IPS-18c (cell line): ENCODE results near the gene STAT5A.
"Not testable (repeated sequence)": the region's sequence is repeated elsewhere in the genome, so short reads cannot be mapped to it uniquely, and the experiment has no call there.

ENCODE experiments used
- H3K4me3 ChIP-seq: 2 replicates; pipeline ENCODE4 v1.7.0; 2013; ENCODE audit warnings: low read depth, mild to moderate bottlenecking, low read length, moderate library complexity; ENCODE audit not compliant: insufficient read depth
- H3K9me3 ChIP-seq: one replicate; pipeline ENCODE4 v1.6.1; 2013; ENCODE audit warnings: mild to moderate bottlenecking, low read length, moderate library complexity; ENCODE audit not compliant: control insufficient read depth, insufficient read depth

STAT5A gene

GRCh38 chr17:42296012-42296411 is 7.7 kb downstream of the STAT5A start:
- H3K9me3 ChIP-seq = no peaks in the 10 kb centered on the region
- H3K4me3 ChIP-seq = no peak overlapping the region

GRCh38 chr17:42297775-42298174 is 9.5 kb downstream of the STAT5A start:
- H3K9me3 ChIP-seq, H3K4me3 ChIP-seq: not testable (repeated sequence)

- H3K4me3 ChIP-seq, H3K9me3 ChIP-seq: not testable (repeated sequence)
Measured at GRCh38 chr17:42299361-42299760, 11.1 kb downstream of the STAT5A start.

GRCh38 chr17:42299913-42300312 is 11.6 kb downstream of the STAT5A start:
- H3K9me3 ChIP-seq, H3K4me3 ChIP-seq: not testable (repeated sequence)

DNA sequence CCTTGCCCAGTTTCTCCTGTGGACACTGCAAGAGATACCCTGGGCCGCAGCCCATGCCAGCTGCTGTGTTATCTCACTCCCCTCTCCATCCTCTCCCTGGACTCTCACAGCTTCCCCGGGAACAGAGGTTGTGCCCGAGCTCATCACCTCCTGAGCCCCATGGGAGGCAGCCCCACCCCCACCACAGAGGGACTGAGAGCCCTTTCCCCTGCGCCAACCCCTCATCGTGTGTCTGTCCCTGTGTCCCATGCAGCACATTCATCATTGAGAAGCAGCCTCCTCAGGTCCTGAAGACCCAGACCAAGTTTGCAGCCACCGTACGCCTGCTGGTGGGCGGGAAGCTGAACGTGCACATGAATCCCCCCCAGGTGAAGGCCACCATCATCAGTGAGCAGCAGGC is 12.7 kb downstream of the STAT5A start:
- Histone ChIP-seq H3K9me3 (no peaks in the 10 kb centered on the region), H3K4me3 (no peak overlapping the region)

DNA sequence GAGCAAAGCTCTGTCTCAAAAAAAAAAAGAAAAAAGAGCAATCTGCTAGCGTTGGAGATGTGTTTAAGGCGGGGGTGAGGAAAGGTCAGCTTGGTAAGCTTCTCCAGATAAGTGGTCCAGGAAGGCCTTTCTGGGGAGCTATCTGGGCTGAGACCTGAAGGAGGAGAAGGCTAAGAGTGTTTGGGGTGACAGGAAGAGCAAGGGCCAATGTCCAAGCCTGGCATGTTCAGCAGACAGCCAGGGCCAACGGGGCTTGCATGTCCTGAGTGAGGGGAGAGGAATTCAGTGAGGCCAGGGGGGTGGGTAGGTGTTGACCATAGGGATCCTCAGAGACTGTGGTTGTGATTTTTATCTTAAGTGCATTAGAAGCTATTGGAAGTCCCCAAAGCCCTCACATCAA is 15.4 kb downstream of the STAT5A start:
- H3K4me3 ChIP-seq = no peak overlapping the region

DNA sequence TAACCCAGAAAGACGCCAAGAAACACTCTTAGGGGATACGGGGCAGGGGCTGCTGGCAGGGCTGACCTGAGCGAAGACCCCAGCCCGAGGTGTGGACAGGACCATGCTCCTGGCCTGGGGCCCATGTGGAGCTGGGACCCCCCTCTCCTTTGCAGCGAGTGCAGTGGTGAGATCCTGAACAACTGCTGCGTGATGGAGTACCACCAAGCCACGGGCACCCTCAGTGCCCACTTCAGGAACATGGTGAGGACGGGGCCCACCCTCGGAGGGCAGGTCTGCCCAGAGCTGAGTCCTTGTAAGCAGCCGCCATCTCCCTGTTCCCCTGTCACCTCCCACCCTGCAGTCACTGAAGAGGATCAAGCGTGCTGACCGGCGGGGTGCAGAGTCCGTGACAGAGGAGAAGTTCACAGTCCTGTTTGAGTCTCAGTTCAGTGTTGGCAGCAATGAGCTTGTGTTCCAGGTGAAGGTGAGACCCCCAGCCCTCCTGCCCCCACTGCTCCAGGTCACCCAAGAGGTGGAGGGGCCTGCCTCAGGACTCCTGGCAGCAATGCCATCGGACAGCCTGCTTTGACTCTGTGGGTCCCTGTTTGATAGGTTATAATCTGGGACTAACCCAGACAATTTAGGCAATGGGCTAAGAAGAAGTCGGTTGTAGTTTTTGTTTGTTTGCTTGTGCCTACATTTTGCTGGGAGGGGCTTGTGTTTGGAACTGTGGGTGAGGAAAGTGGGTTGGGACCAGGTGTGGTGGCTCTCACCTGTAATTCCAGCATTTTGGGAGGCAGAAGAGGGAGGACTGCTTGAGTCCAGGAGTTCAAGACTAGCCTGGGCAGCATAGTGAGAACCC is 16.1 kb downstream of the STAT5A start:
- H3K4me3 ChIP-seq = no peak overlapping the region
- no peaks in the 10 kb centered on the region for H3K9me3 ChIP-seq

More for the DNA sequence above, 15.4 kb downstream of the STAT5A start:
- no peaks in the 10 kb centered on the region for H3K9me3 ChIP-seq

- H3K4me3 ChIP-seq, H3K9me3 ChIP-seq: not testable (repeated sequence)
Measured at GRCh38 chr17:42305031-42305330, 16.7 kb downstream of the STAT5A start.

DNA sequence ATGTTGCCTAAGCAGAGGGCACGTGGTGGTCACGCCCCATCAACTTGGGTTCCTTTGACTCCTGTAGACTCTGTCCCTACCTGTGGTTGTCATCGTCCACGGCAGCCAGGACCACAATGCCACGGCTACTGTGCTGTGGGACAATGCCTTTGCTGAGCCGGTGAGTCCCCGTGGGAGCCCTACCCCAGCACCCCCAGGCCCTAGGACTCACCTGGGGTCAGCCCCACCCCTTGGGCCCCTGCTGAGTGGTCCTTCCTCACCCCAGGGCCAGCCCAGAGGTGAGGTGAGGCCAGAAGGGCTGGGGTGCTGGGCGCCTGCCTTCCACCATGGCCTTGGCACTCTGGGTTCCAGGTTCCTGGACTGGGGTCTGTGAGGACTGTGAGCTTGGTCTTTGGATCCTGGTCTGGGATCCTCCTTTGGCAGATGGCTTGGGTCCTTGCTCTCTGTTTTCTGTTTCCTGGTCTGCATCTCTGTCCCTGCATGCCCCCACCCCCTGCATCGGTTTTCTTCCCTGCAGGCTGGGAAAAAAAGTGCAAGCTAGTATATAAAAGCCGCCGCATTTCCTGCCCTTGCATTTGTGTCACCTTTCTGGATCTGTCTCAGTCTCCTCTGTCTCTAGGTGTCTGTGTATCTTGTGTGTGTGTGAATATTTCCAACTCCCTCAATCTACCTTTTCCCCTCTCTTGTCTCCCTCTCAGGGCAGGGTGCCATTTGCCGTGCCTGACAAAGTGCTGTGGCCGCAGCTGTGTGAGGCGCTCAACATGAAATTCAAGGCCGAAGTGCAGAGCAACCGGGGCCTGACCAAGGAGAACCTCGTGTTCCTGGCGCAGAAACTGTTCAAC is 17.5 kb downstream of the STAT5A start:
- Histone ChIP-seq H3K4me3 (no peak overlapping the region), H3K9me3 (no peaks in the 10 kb centered on the region)

- Histone ChIP-seq H3K9me3 (no peaks in the 10 kb centered on the region), H3K4me3 (no peak overlapping the region)
Measured at GRCh38 chr17:42306385-42306667, 18.0 kb downstream of the STAT5A start.

DNA sequence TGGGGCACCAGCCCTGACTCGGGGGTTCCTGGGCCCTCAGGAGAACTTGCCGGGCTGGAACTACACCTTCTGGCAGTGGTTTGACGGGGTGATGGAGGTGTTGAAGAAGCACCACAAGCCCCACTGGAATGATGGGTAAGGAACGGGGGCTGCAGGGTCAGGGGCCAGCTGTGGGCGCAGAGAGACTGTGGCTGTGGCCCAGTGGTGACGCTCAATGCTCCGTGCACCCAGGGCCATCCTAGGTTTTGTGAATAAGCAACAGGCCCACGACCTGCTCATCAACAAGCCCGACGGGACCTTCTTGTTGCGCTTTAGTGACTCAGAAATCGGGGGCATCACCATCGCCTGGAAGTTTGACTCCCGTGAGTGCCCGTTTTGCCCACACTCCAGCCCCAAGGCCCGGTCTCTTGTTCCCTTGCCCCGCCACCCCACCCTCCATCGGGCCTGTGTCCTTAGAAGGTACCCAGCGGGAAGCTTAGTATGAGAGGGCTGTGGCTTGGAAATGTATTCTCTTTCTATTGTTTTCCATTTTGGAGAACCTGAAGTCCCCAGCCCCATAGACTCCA is 19.1 kb downstream of the STAT5A start:
- H3K9me3 ChIP-seq = no peaks in the 10 kb centered on the region
- no peak overlapping the region for H3K4me3 ChIP-seq

DNA sequence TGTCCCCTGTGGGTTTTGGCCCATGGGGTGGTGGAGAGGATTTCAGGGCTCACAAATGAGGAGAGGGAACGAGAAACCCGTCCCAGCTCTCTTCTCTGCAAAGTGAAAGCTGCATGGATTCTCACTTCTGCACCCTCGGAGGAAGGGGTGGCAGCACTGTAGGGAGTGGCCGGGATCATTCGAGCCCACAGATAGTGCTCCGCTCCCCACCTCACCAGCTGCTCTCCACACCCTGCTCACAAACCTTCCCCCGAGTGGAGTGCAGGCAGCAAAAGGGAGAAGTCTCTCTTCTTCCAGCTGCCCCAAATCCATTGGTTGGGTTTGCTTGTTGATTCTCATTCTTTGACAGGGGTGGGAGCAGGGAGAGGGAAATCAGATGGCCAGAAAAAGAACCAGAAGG is 20.1 kb downstream of the STAT5A start:
- Histone ChIP-seq H3K4me3 (no peak overlapping the region), H3K9me3 (no peaks in the 10 kb centered on the region)

DNA sequence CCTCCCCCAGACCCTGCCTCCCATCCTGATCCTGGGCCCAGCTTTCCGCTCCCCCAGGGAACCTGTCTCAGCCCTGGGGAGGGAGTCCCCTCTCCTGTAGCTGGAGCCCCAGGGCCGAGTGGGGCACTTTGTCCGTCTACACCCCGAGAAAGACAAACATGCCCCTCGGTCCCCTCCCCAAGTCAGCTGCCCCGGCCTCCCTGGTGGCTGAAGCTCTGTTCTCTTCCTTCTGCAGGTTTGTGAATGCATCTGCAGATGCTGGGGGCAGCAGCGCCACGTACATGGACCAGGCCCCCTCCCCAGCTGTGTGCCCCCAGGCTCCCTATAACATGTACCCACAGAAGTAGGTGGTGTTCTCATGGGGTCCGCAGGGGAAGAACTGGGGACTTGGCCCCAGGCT is 20.8 kb downstream of the STAT5A start:
- no peaks in the 10 kb centered on the region for H3K9me3 ChIP-seq
- no peak overlapping the region for H3K4me3 ChIP-seq

DNA sequence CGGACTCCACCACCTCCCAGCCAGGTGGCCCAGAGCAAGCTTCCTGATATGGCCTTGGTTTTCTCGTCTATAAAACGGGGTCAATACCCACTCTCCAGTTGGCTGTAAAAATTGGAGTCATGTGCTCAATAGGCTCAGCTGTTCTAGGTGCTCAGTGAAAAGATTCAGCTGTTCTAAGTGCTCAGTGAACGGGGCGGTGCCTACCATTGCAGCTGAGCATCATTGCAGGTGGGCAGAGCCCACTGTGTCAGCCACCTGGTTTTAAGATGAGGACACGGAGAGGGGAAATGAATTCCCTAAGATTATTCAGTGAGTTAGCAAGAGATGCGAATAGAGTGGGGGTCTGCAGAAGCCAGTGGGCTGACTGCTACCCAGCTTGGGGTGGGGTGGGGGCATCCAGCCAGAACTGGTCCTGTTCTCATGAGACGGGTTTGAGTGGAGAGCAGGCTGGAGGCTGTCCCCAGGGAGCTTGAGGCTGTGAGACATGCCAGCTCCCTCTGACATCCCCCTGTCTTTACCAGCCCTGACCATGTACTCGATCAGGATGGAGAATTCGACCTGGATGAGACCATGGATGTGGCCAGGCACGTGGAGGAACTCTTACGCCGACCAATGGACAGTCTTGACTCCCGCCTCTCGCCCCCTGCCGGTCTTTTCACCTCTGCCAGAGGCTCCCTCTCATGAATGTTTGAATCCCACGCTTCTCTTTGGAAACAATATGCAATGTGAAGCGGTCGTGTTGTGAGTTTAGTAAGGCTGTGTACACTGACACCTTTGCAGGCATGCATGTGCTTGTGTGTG is 21.9 kb downstream of the STAT5A start:
- H3K4me3 ChIP-seq = no peak overlapping the region

DNA sequence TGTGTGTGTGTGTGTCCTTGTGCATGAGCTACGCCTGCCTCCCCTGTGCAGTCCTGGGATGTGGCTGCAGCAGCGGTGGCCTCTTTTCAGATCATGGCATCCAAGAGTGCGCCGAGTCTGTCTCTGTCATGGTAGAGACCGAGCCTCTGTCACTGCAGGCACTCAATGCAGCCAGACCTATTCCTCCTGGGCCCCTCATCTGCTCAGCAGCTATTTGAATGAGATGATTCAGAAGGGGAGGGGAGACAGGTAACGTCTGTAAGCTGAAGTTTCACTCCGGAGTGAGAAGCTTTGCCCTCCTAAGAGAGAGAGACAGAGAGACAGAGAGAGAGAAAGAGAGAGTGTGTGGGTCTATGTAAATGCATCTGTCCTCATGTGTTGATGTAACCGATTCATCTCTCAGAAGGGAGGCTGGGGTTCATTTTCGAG is 22.5 kb downstream of the STAT5A start:
- no peak overlapping the region for H3K4me3 ChIP-seq
- H3K9me3 ChIP-seq = no peaks in the 10 kb centered on the region

More for the DNA sequence above, 21.9 kb downstream of the STAT5A start:
- H3K9me3 ChIP-seq = no peaks in the 10 kb centered on the region

DNA sequence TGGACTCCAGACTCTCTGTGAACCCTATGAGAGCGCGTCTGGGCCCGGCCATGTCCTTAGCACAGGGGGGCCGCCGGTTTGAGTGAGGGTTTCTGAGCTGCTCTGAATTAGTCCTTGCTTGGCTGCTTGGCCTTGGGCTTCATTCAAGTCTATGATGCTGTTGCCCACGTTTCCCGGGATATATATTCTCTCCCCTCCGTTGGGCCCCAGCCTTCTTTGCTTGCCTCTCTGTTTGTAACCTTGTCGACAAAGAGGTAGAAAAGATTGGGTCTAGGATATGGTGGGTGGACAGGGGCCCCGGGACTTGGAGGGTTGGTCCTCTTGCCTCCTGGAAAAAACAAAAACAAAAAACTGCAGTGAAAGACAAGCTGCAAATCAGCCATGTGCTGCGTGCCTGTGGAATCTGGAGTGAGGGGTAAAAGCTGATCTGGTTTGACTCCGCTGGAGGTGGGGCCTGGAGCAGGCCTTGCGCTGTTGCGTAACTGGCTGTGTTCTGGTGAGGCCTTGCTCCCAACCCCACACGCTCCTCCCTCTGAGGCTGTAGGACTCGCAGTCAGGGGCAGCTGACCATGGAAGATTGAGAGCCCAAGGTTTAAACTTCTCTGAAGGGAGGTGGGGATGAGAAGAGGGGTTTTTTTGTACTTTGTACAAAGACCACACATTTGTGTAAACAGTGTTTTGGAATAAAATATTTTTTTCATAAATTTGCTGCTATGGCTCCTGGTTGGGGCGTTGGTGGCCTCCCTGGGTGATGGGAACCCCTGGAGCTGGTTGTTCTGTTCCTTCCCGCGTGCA is 23.1 kb downstream of the STAT5A start:
- Histone ChIP-seq H3K4me3 (no peak overlapping the region), H3K9me3 (no peaks in the 10 kb centered on the region)

GRCh38 chr17:42312035-42312284 is 23.7 kb downstream of the STAT5A start:
- no peak overlapping the region; the same call in 1 of the 2 replicates for H3K4me3 ChIP-seq
- H3K9me3 ChIP-seq = no peaks in the 10 kb centered on the region
